ENCODE results near the gene ZNF862. TPM values are rescaled to one million over a fixed set of nuclear protein-coding genes. Genes with fewer than 3 reads are reported as not detected.

ZNF862 gene
- polyA plus RNA-seq, 3 donors, result 1.3 to 18.4 (median 2.7) TPM

GRCh38 chr7:149832332-149833041 lies 5.7 kb upstream of the ZNF862 start:
- WGBS (ENCODE audit: insufficient coverage), result 91% methylated on average over 5 of the region's 13 CpGs
- no peak for DNase-seq
- Mint-ChIP-seq H3K4me1 (peaks cover under 1% of the 10 kb centered on the region), H3K4me3 (no peak overlapping the region), H3K9me3 (no peaks in the 10 kb centered on the region), H3K27me3 (ENCODE audit: low read depth in 3 of 3) (peaks cover 7 to 8% (median 7%) of the 10 kb centered on the region in 3 donors), H3K27ac (no peak overlapping the region), H3K36me3 (no peaks in the 10 kb centered on the region)
- Histone ChIP-seq H3K4me2 (replicated peaks; ENCODE audit: extremely low read depth, low read length, poor library complexity, severe bottlenecking) (no peak overlapping the region), H3K27ac (ENCODE audit: low read depth in 1 of 2, low read length in 2 of 2) (no peak overlapping the region), H3K36me3 (replicated peaks in 1 of 2; ENCODE audit: control insufficient read depth in 1 of 2, insufficient read depth in 2 of 2, low read length in 2 of 2) (no peaks in the 10 kb centered on the region), H4K20me1 (ENCODE audit: insufficient read depth, low read length) (no peaks in the 10 kb centered on the region), H3K9ac (ENCODE audit: insufficient read depth, low read length, poor library complexity, severe bottlenecking) (no peak overlapping the region), H3K9me3 (replicated peaks in 1 of 2; ENCODE audit: control insufficient read depth in 1 of 2, insufficient read depth in 1 of 2, low read length in 2 of 2) (no peaks in the 10 kb centered on the region), H3K79me2 (ENCODE audit: insufficient read depth, low read length) (no peaks in the 10 kb centered on the region), H3K4me3 (replicated peaks in 1 of 3; ENCODE audit: low read depth in 2 of 3, low read length in 3 of 3) (no peak overlapping the region), H3K4me1 (ENCODE audit: control insufficient read depth in 1 of 2, insufficient read depth in 2 of 2, low read length in 2 of 2) (no peaks in the 10 kb centered on the region), H2AFZ (ENCODE audit: insufficient read depth, low read depth, low read length, poor library complexity, severe bottlenecking) (no peak overlapping the region), H3K27me3 (ENCODE audit: control insufficient read depth in 2 of 2, insufficient read depth in 2 of 2, low read length in 2 of 2) (no peaks in the 10 kb centered on the region)
- intact Hi-C loops (cut with micrococcal nuclease), result no loop called here
- no peak for TF ChIP-seq CTCF (IDR thresholded peaks at IDR 0.05)

- Histone ChIP-seq H3K4me2 (replicated peaks; ENCODE audit: extremely low read depth, low read length, poor library complexity, severe bottlenecking) (no peak overlapping the region), H3K4me1 (ENCODE audit: control insufficient read depth in 1 of 2, insufficient read depth in 2 of 2, low read length in 2 of 2) (peaks cover 3 to 5% of the 10 kb centered on the region in 2 donors), H4K20me1 (ENCODE audit: insufficient read depth, low read length) (no peaks in the 10 kb centered on the region), H2AFZ (ENCODE audit: insufficient read depth, low read depth, low read length, poor library complexity, severe bottlenecking) (no peak overlapping the region), H3K36me3 (replicated peaks in 1 of 2; ENCODE audit: control insufficient read depth in 1 of 2, insufficient read depth in 2 of 2, low read length in 2 of 2) (no peaks in the 10 kb centered on the region), H3K27ac (ENCODE audit: low read depth in 1 of 2, low read length in 2 of 2) (no peak overlapping the region), H3K9ac (ENCODE audit: insufficient read depth, low read length, poor library complexity, severe bottlenecking) (no peak overlapping the region), H3K79me2 (ENCODE audit: insufficient read depth, low read length) (peaks cover 1% of the 10 kb centered on the region), H3K4me3 (replicated peaks in 1 of 3; ENCODE audit: low read depth in 2 of 3, low read length in 3 of 3) (no peak overlapping the region), H3K27me3 (ENCODE audit: control insufficient read depth in 2 of 2, insufficient read depth in 2 of 2, low read length in 2 of 2) (no peaks in the 10 kb centered on the region), H3K9me3 (replicated peaks in 1 of 2; ENCODE audit: control insufficient read depth in 1 of 2, insufficient read depth in 1 of 2, low read length in 2 of 2) (no peaks in the 10 kb centered on the region)
- H3K27ac Mint-ChIP-seq, result no peak overlapping the region
- H3K4me3 Mint-ChIP-seq, result no peak overlapping the region
- H3K36me3 Mint-ChIP-seq, result no peaks in the 10 kb centered on the region
- no peak for DNase-seq
- intact Hi-C loops (cut with micrococcal nuclease), result no loop called here
- no peak for TF ChIP-seq CTCF (IDR thresholded peaks at IDR 0.05)
- WGBS (ENCODE audit: insufficient coverage), result 91% methylated on average over 9 of the region's 12 CpGs
- peaks cover 7 to 8% (median 7%) of the 10 kb centered on the region in 3 donors for H3K27me3 Mint-ChIP-seq (ENCODE audit: low read depth in 3 of 3)
- H3K9me3 Mint-ChIP-seq, result no peaks in the 10 kb centered on the region
- peaks cover 7% of the 10 kb centered on the region for H3K4me1 Mint-ChIP-seq
Observed at GRCh38 chr7:149833495-149834130, 4.6 kb upstream of the ZNF862 start.

Data from CD14-positive monocyte (primary cell).